ENCODE measurements around the gene ARHGAP4. TPM values are rescaled to one million over a fixed set of nuclear protein-coding genes. Genes with fewer than 3 reads are reported as not detected.

Gene ARHGAP4
- total and polyA plus RNA-seq, 4 donors: 14.9 to 26.5 (median 23.2) TPM

GRCh38 chrX:153871451-153871850, 54.6 kb downstream of the ARHGAP4 start:
- 23% methylated on average over 3 of the region's 6 CpGs for WGBS (ENCODE audit: insufficient coverage)
- Histone ChIP-seq H3K36me3 (ENCODE audit: control insufficient read depth, insufficient read depth, low read length) (peaks cover 54% of the 10 kb centered on the region), H3K4me1 (ENCODE audit: control insufficient read depth, insufficient read depth, low read length) (peaks cover 27% of the 10 kb centered on the region), H3K4me3 (ENCODE audit: low read depth, low read length) (no peak overlapping the region), H3K27ac (ENCODE audit: low read depth, low read length) (no peak overlapping the region), H3K27me3 (ENCODE audit: control insufficient read depth, insufficient read depth, low read length) (no peaks in the 10 kb centered on the region), H3K9me3 (ENCODE audit: control insufficient read depth, insufficient read depth, low read length) (no peaks in the 10 kb centered on the region)
- DNase-seq (ENCODE audit: low read depth in 4 of 6, low spot score in 6 of 6): peak in 1 of 6 donors; percentile 87

GRCh38 chrX:153870791-153871360, 55.2 kb downstream of the ARHGAP4 start:
- H3K27ac ChIP-seq (ENCODE audit: low read depth, low read length): no peak overlapping the region

GRCh38 chrX:153870288-153870690, 55.8 kb downstream of the ARHGAP4 start:
- Histone ChIP-seq H3K4me1 (ENCODE audit: control insufficient read depth, insufficient read depth, low read length) (peaks cover 20% of the 10 kb centered on the region), H3K27ac (ENCODE audit: low read depth, low read length) (no peak overlapping the region), H3K9me3 (ENCODE audit: control insufficient read depth, insufficient read depth, low read length) (no peaks in the 10 kb centered on the region), H3K36me3 (ENCODE audit: control insufficient read depth, insufficient read depth, low read length) (peaks cover 60% of the 10 kb centered on the region), H3K4me3 (ENCODE audit: low read depth, low read length) (no peak overlapping the region), H3K27me3 (ENCODE audit: control insufficient read depth, insufficient read depth, low read length) (no peaks in the 10 kb centered on the region)
- no peak for DNase-seq (ENCODE audit: low read depth in 4 of 6, low spot score in 6 of 6)
- WGBS (ENCODE audit: insufficient coverage): 70% methylated on average over 5 of the region's 11 CpGs

More at GRCh38 chrX:153870791-153871360, 55.2 kb downstream of the ARHGAP4 start:
- DNase-seq (ENCODE audit: low read depth in 4 of 6, low spot score in 6 of 6): no peak
- Histone ChIP-seq H3K36me3 (ENCODE audit: control insufficient read depth, insufficient read depth, low read length) (peaks cover 56% of the 10 kb centered on the region), H3K4me1 (ENCODE audit: control insufficient read depth, insufficient read depth, low read length) (peaks cover 23% of the 10 kb centered on the region), H3K4me3 (ENCODE audit: low read depth, low read length) (no peak overlapping the region), H3K27me3 (ENCODE audit: control insufficient read depth, insufficient read depth, low read length) (no peaks in the 10 kb centered on the region), H3K9me3 (ENCODE audit: control insufficient read depth, insufficient read depth, low read length) (no peaks in the 10 kb centered on the region)
- 61% methylated on average over 15 of the region's 21 CpGs for WGBS (ENCODE audit: insufficient coverage)

GRCh38 chrX:153869473-153870287, 56.4 kb downstream of the ARHGAP4 start:
- Histone ChIP-seq H3K36me3 (ENCODE audit: control insufficient read depth, insufficient read depth, low read length) (peaks cover 66% of the 10 kb centered on the region), H3K4me3 (ENCODE audit: low read depth, low read length) (no peak overlapping the region)
- 82% methylated on average over 25 of the region's 31 CpGs for WGBS (ENCODE audit: insufficient coverage)

GRCh38 chrX:153868576-153869472, 57.2 kb downstream of the ARHGAP4 start:
- DNase-seq (ENCODE audit: low read depth in 4 of 6, low spot score in 6 of 6): no peak
- Histone ChIP-seq H3K4me3 (ENCODE audit: low read depth, low read length) (no peak overlapping the region), H3K9me3 (ENCODE audit: control insufficient read depth, insufficient read depth, low read length) (no peaks in the 10 kb centered on the region), H3K27ac (ENCODE audit: low read depth, low read length) (no peak overlapping the region), H3K27me3 (ENCODE audit: control insufficient read depth, insufficient read depth, low read length) (no peaks in the 10 kb centered on the region), H3K4me1 (ENCODE audit: control insufficient read depth, insufficient read depth, low read length) (peaks cover 13% of the 10 kb centered on the region), H3K36me3 (ENCODE audit: control insufficient read depth, insufficient read depth, low read length) (peaks cover 74% of the 10 kb centered on the region)
- WGBS (ENCODE audit: insufficient coverage): 80% methylated on average over 23 of the region's 26 CpGs

More at GRCh38 chrX:153869473-153870287, 56.4 kb downstream of the ARHGAP4 start:
- no peak for DNase-seq (ENCODE audit: low read depth in 4 of 6, low spot score in 6 of 6)
- no peak overlapping the region for H3K27ac ChIP-seq (ENCODE audit: low read depth, low read length)
- no peaks in the 10 kb centered on the region for H3K27me3 ChIP-seq (ENCODE audit: control insufficient read depth, insufficient read depth, low read length)
- no peaks in the 10 kb centered on the region for H3K9me3 ChIP-seq (ENCODE audit: control insufficient read depth, insufficient read depth, low read length)
- H3K4me1 ChIP-seq (ENCODE audit: control insufficient read depth, insufficient read depth, low read length): peaks cover 16% of the 10 kb centered on the region

GRCh38 chrX:153867671-153868070, 58.4 kb downstream of the ARHGAP4 start:
- 90% methylated on average over 12 of the region's 13 CpGs for WGBS (ENCODE audit: insufficient coverage)

GRCh38 chrX:153867139-153867538, 58.9 kb downstream of the ARHGAP4 start:
- H3K36me3 ChIP-seq (ENCODE audit: control insufficient read depth, insufficient read depth, low read length): peaks cover 83% of the 10 kb centered on the region
- DNase-seq (ENCODE audit: low read depth in 4 of 6, low spot score in 6 of 6): no peak
- H3K9me3 ChIP-seq (ENCODE audit: control insufficient read depth, insufficient read depth, low read length): no peaks in the 10 kb centered on the region
- no peak overlapping the region for H3K4me3 ChIP-seq (ENCODE audit: low read depth, low read length)
- no peak overlapping the region for H3K27ac ChIP-seq (ENCODE audit: low read depth, low read length)
- 76% methylated on average over 7 of the region's 9 CpGs for WGBS (ENCODE audit: insufficient coverage)
- no peaks in the 10 kb centered on the region for H3K27me3 ChIP-seq (ENCODE audit: control insufficient read depth, insufficient read depth, low read length)
- peaks cover 6% of the 10 kb centered on the region for H3K4me1 ChIP-seq (ENCODE audit: control insufficient read depth, insufficient read depth, low read length)

More at GRCh38 chrX:153867671-153868070, 58.4 kb downstream of the ARHGAP4 start:
- peaks cover 9% of the 10 kb centered on the region for H3K4me1 ChIP-seq (ENCODE audit: control insufficient read depth, insufficient read depth, low read length)
- peaks cover 84% of the 10 kb centered on the region for H3K36me3 ChIP-seq (ENCODE audit: control insufficient read depth, insufficient read depth, low read length)
- H3K27ac ChIP-seq (ENCODE audit: low read depth, low read length): no peak overlapping the region
- no peak overlapping the region for H3K4me3 ChIP-seq (ENCODE audit: low read depth, low read length)
- DNase-seq (ENCODE audit: low read depth in 4 of 6, low spot score in 6 of 6): no peak
- no peaks in the 10 kb centered on the region for H3K9me3 ChIP-seq (ENCODE audit: control insufficient read depth, insufficient read depth, low read length)
- no peaks in the 10 kb centered on the region for H3K27me3 ChIP-seq (ENCODE audit: control insufficient read depth, insufficient read depth, low read length)

GRCh38 chrX:153866302-153867019, 59.6 kb downstream of the ARHGAP4 start:
- Histone ChIP-seq H3K36me3 (ENCODE audit: control insufficient read depth, insufficient read depth, low read length) (peaks cover 84% of the 10 kb centered on the region), H3K27me3 (ENCODE audit: control insufficient read depth, insufficient read depth, low read length) (no peaks in the 10 kb centered on the region), H3K4me3 (ENCODE audit: low read depth, low read length) (no peak overlapping the region), H3K4me1 (ENCODE audit: control insufficient read depth, insufficient read depth, low read length) (peaks cover 3% of the 10 kb centered on the region), H3K9me3 (ENCODE audit: control insufficient read depth, insufficient read depth, low read length) (no peaks in the 10 kb centered on the region), H3K27ac (ENCODE audit: low read depth, low read length) (no peak overlapping the region)
- 86% methylated on average over 20 of the region's 22 CpGs for WGBS (ENCODE audit: insufficient coverage)
- no peak for DNase-seq (ENCODE audit: low read depth in 4 of 6, low spot score in 6 of 6)

- no peak overlapping the region for H3K27ac ChIP-seq (ENCODE audit: low read depth, low read length)
- 78% methylated on average over 3 of the region's 9 CpGs for WGBS (ENCODE audit: insufficient coverage)
- no peak for DNase-seq (ENCODE audit: low read depth in 4 of 6, low spot score in 6 of 6)
- no peaks in the 10 kb centered on the region for H3K9me3 ChIP-seq (ENCODE audit: control insufficient read depth, insufficient read depth, low read length)
- no peaks in the 10 kb centered on the region for H3K27me3 ChIP-seq (ENCODE audit: control insufficient read depth, insufficient read depth, low read length)
- no peak overlapping the region for H3K4me3 ChIP-seq (ENCODE audit: low read depth, low read length)
- H3K4me1 ChIP-seq (ENCODE audit: control insufficient read depth, insufficient read depth, low read length): peaks cover 3% of the 10 kb centered on the region
- peaks cover 84% of the 10 kb centered on the region for H3K36me3 ChIP-seq (ENCODE audit: control insufficient read depth, insufficient read depth, low read length)
These were observed 60.4 kb downstream of the ARHGAP4 start for GRCh38 chrX:153865685-153866084.

All from spinal cord (tissue), 10 donors.